Dermis microvascular lymphatic vessel endothelial cell (primary cell): ENCODE data around the gene AOC3. TPM values are rescaled to one million over a fixed set of nuclear protein-coding genes. Genes with fewer than 3 reads are reported as not detected.
"Not testable (repeated sequence)": the region's sequence is repeated elsewhere in the genome, so short reads cannot be mapped to it uniquely, and the experiment has no call there.

Source experiments
- DNase-seq, 2 donors: peaks; one replicate each; pipeline versions ENCODE4 v3.0.0 to v3.0.0-alpha.2; 2010; ENCODE audit warnings: low read depth in 2 of 2
- total RNA-seq: library from RNA; depleted of rRNA; stranded (reverse); fragments of >200 nt; gene quantifications from 2 replicates; pipeline ENCODE4 v1.2.1, GENCODE V29; 2014

The AOC3 gene
- total RNA-seq, 1 donor from 2014 or later = 0.26 TPM

GRCh38 chr17:42889809-42890208, 38.8 kb downstream of the AOC3 start:
- DNase-seq = no peak

GRCh38 chr17:42891539-42892152, 40.6 kb downstream of the AOC3 start:
- peak; percentile 28 to 60 for DNase-seq

- peak; percentile 10 to 27 for DNase-seq
These were observed 42.4 kb downstream of the AOC3 start for GRCh38 chr17:42893359-42893758.

- peak; percentile 11 to 51 for DNase-seq
These were observed 43.5 kb downstream of the AOC3 start for GRCh38 chr17:42894283-42895184.

- peak in 1 of 2 donors; percentile 87 for DNase-seq
These were observed 44.2 kb downstream of the AOC3 start for GRCh38 chr17:42895185-42895555.

- DNase-seq = no peak
These were observed 47.3 kb downstream of the AOC3 start for GRCh38 chr17:42898147-42898811.

GRCh38 chr17:42899981-42900380, 49.0 kb downstream of the AOC3 start:
- DNase-seq = not testable (repeated sequence)

GRCh38 chr17:42900460-42901331, 49.7 kb downstream of the AOC3 start, which contains the start of gene G6PC1:
TSS of gene G6PC1 (plus strand) at chr17:42900799. CDS start at chr17:42900877, 78 bp downstream.
- DNase-seq = no peak

GRCh38 chr17:42901535-42902229, 50.7 kb downstream of the AOC3 start:
- no peak for DNase-seq

- DNase-seq = no peak
These were observed 53.1 kb downstream of the AOC3 start for GRCh38 chr17:42904110-42904469.

GRCh38 chr17:42906772-42907446, 55.9 kb downstream of the AOC3 start:
- DNase-seq = no peak

Other genes starting within 250 kb of the AOC3 start
- 60.7 and 79.3 TPM in 2 replicates for gene RETREG3, start 241.8 kb upstream of the AOC3 start, total RNA-seq
- 21.7 and 23.9 TPM in 2 replicates for gene TUBG1, start 241.5 kb upstream of the AOC3 start, total RNA-seq
- gene TUBG2, start 191.9 kb upstream of the AOC3 start, total RNA-seq = 2.7 and 5.3 TPM in 2 replicates
- 12.5 and 16.6 TPM in 2 replicates for gene PLEKHH3, start 174.2 kb upstream of the AOC3 start, total RNA-seq
- 3.4 and 3.7 TPM in 2 replicates for gene CCR10, start 169.4 kb upstream of the AOC3 start, total RNA-seq
- 11.5 and 13.6 TPM in 2 replicates for gene CNTNAP1, start 168.7 kb upstream of the AOC3 start, total RNA-seq
- 9.8 and 11.3 TPM in 2 replicates for gene EZH1, start 106.2 kb upstream of the AOC3 start, total RNA-seq
- 6.0 and 25.9 TPM in 2 replicates for gene RAMP2, start 90.0 kb upstream of the AOC3 start, total RNA-seq
- 39.2 and 48.3 TPM in 2 replicates for gene VPS25, start 77.8 kb upstream of the AOC3 start, total RNA-seq
- 2.1 and 2.4 TPM in 2 replicates for gene WNK4, start 70.6 kb upstream of the AOC3 start, total RNA-seq
- gene COA3, start 52.5 kb upstream of the AOC3 start, total RNA-seq = 60.1 and 67.0 TPM in 2 replicates
- not detected in 2 replicates for gene CNTD1, start 52.3 kb upstream of the AOC3 start, total RNA-seq
- gene BECN1, start 26.9 kb upstream of the AOC3 start, total RNA-seq = 121 and 128 TPM in 2 replicates
- gene PSME3, start 17.8 kb upstream of the AOC3 start, total RNA-seq = 58.9 and 60.8 TPM in 2 replicates
- gene AOC2, start 6.6 kb upstream of the AOC3 start, total RNA-seq = 0.25 and 0.26 TPM in 2 replicates
- gene G6PC1, start 49.6 kb downstream of the AOC3 start, total RNA-seq = not detected in 2 replicates
- 13.1 and 14.7 TPM in 2 replicates for gene AARSD1, start 113.3 kb downstream of the AOC3 start, total RNA-seq
- gene PTGES3L, start 128.9 kb downstream of the AOC3 start, total RNA-seq = 0.13 TPM in 2 replicates
- 6.2 and 10.1 TPM in 2 replicates for gene RUNDC1, start 129.4 kb downstream of the AOC3 start, total RNA-seq
- 840 and 910 TPM in 2 replicates for gene RPL27, start 147.2 kb downstream of the AOC3 start, total RNA-seq
- 6.2 and 12.0 TPM in 2 replicates for gene IFI35, start 155.6 kb downstream of the AOC3 start, total RNA-seq
- 148 and 225 TPM in 2 replicates for gene VAT1, start 171.2 kb downstream of the AOC3 start, total RNA-seq
- gene RND2, start 174.0 kb downstream of the AOC3 start, total RNA-seq = 0.13 and 0.25 TPM in 2 replicates